OCI-LY1 (cell line): ENCODE measurements around the gene TARS3.

Source experiments
- EZH2 ChIP-seq: fragments of 200-600 bp; sonication (generic), shearing (Covaris generic); IDR thresholded peaks from 2 replicates; pipeline ENCODE4 v1.8.0; 2017; ENCODE audit warnings: borderline replicate concordance, mixed run types, mild to moderate bottlenecking, antibody characterized with exemption, low read length, moderate library complexity, mixed read lengths
- TF ChIP-seq, protein P1 (sequence below): fragments of 200-600 bp; sonication (generic), shearing (Covaris generic); IDR thresholded peaks from 2 replicates; pipeline ENCODE4 v1.5.1; 2017; ENCODE audit warnings: mild to moderate bottlenecking, antibody characterized with exemption, low read length, moderate library complexity, mixed read lengths

DNA sequence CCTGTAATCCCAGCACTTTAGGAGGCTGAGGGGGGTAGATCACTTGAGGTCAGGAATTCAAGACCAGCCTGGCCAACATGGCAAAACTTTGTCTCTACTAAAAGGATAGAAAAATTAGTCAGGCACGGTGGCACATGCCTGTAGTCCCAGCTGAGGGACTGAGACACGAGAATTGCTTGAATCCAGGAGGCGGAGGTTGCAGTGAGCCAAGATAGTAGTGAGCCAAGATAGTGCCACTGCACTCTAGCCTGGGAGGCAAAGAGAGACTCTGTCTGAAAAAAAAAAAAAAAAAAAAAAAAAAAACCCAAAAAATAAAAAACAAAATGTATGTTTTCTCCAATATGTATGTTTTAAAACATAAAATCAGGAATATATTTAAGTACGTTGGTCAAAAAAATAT, 16.3 kb downstream of the TARS3 start:
- TF ChIP-seq, protein P1, sequence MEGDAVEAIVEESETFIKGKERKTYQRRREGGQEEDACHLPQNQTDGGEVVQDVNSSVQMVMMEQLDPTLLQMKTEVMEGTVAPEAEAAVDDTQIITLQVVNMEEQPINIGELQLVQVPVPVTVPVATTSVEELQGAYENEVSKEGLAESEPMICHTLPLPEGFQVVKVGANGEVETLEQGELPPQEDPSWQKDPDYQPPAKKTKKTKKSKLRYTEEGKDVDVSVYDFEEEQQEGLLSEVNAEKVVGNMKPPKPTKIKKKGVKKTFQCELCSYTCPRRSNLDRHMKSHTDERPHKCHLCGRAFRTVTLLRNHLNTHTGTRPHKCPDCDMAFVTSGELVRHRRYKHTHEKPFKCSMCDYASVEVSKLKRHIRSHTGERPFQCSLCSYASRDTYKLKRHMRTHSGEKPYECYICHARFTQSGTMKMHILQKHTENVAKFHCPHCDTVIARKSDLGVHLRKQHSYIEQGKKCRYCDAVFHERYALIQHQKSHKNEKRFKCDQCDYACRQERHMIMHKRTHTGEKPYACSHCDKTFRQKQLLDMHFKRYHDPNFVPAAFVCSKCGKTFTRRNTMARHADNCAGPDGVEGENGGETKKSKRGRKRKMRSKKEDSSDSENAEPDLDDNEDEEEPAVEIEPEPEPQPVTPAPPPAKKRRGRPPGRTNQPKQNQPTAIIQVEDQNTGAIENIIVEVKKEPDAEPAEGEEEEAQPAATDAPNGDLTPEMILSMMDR = no peak
- no peak for TF ChIP-seq EZH2
